Loucy (cell line): ENCODE measurements around the gene SLC48A1.

ENCODE experiments used
- CTCF ChIP-seq: fragments of 200-600 bp; sonication (generic); conservative IDR thresholded peaks from 2 replicates; pipeline ENCODE4 v1.5.1; 2014; ENCODE audit warnings: mild to moderate bottlenecking, antibody characterized with exemption, low read length
- EZH2phosphoT487 ChIP-seq: fragments of 200-600 bp; IDR thresholded peaks from 2 replicates; pipeline ENCODE4 v1.6.1; 2018; ENCODE audit warnings: antibody characterized with exemption, mild to moderate bottlenecking, moderate library complexity, borderline replicate concordance

GRCh38 chr12:47778881-47779280, 5.8 kb downstream of the SLC48A1 start:
- no peak for TF ChIP-seq CTCF
- TF ChIP-seq EZH2phosphoT487 = no peak
